HG03432 (cell line): Measurements from ENCODE around the gene SLC12A4.
"Not testable (repeated sequence)": the region's sequence is repeated elsewhere in the genome, so short reads cannot be mapped to it uniquely, and the experiment has no call there.

Experiments used
- ATAC-seq: cut with Tn5 transposase; IDR thresholded peaks from one replicate; pipeline ENCODE4 v1.9.1; 2021; ENCODE audit warnings: mild to moderate bottlenecking, moderate library complexity; ENCODE audit not compliant: unreplicated experiment

Gene SLC12A4

DNA sequence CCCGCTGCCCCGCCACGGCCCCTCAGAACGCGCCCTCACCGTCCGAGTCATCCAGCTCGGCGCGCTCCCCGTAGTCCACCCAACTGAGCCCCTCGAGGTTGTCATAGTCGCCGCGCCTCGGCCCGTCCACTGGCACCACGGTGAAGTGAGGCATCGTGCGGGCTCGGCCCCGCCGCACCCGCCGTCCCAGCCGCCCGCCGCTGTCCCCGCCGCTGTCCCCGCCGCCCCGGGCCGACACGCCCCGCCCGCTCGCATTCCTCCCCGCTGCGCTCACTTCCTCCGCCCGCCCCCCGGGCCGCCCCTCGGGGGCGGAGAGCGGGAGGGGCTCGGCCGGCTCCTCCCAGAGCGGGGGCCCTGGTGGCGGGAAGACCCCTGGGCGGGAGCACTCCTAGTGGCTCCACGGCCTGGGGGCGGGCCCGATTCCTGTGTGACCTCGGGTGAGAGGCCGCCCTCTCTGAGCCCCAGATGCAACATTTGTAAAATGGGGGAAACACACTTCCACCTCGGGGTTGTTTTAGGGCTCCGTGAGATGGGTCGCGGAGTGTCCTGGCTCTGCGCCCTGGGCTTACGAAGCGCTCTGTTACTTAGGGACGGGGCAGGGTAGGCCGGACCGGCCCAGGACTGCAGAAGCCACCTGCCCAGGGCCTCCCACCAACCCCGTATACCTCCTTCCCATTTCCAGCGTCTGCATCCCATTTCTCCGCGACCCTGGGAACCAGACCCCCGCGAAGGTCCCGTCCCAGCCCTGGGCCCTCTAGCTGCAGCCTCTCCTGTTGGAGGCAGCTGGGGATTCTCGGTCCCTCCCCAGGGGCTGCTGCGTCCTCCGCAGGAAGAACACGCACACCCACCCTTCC is at the start of gene SLC12A4:
Gene SLC12A4 (minus strand): TSS at position 238 of the 854 bp plus-strand sequence. CDS start 84 bp downstream, at position 154.
- peak; percentile 80 for ATAC-seq

DNA sequence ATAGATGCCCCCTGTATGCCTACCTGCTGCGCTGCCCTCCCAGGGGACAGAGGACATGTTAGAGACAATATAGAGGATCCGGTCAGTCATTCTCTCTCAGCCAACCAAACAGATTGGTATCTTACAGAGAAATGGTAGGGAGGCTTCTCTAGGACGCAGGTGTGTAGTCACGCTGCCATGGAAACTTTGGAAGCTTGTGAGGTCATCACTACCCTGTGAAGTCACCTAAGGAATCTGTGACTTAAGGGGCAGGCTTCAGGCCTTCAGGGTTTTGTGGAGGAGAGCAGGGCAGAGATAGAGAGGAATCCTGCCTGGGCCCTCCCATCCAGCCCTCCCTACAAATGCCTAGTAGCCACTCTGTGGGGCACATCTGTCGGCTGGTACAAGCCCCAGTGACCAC is 47.2 kb upstream of the SLC12A4 start, which contains the start of gene DPEP2NB:
Gene DPEP2NB (minus strand): TSS at position 231 of the 400 bp plus-strand sequence. CDS start 141 bp downstream, at position 90.
- no peak for ATAC-seq

DNA sequence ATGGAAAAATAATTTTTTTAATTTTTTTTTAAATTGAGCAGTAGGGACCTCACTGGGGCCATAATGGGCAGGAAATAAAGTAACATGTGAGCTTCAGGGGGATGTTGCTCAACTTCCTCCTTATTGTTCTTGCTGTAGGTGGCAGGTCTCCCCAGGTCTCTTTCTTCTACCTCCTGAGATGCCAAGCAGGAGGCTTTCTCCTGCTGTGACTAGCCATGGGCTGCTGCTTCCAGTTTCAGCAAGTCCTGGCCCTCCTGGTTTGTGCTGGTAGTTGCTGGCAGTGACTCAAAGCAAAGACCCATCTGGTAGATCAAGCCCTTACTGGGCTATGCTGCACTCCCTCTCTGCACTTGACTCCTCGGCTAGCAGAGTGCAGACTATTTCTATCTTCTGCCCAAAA is 45.0 kb upstream of the SLC12A4 start:
- ATAC-seq = no peak

DNA sequence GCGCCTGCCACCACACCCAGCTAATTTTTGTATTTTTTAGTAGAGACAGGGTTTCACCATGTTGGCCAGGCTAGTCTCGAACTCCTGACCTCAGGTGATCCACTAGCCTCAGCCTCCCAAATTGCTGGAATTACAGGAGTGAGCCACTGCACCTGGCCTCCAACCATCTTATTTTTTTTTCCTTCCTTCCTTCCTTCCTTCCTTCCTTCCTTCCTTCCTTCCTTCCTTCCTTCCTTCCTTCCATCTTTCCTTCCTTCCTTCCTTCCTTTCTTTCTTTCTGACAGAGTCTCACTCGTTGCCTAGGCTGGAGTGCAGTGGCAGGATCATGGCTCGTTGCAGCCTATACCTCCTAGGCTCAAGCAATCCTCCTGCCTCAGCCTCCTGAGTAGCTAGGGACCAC is 41.4 kb upstream of the SLC12A4 start:
- ATAC-seq = not testable (repeated sequence)

DNA sequence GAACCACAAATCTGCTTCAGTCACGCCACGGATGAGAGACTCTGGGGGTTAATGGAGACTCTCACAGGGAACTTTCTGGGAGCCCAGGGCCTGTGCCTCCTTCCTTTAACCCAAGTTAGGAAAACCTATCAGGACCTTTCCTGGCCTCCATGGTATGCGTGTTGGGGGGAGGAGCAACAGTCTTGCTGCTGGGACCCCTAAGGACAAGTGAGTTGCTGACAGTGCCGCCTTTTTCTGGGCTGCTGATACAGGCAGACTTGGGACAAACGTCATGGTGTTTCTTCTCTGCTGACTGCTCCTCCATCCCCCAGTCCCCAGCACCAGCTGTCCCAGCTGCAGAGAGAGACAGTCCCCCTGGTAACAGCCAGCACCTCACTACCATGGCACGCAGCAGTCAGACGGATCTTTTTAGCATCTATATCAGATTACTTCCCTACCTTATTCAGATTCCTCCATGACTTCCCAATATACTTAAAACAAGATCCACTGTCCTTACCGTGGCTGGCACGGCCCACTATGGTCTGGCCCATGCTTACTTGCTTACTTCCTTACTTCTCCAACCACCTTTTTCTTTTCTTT is 40.8 kb upstream of the SLC12A4 start:
- no peak for ATAC-seq

DNA sequence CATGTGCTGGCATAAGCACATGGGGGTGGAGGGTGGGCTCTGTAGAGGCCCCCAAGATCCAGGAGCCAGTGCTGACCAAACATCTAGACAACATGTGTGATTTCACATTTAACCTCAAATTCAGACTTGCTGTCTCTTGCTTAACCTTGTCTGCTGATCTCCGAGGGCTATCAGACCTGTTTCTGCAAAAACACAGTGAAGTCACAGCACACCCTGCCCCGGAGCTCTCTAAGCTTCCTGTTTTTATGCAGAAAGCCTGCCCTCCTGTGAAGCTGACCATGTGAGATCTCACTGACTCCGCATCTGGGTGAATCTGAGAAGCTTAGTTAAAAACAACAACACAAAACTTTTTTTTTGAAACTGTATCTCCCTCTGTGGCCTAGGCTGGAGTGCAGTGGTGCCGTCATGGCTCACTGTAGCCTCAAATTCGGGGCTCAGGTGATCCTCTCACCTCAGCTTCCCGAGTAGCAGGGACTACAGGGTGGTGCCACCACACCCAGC is 37.4 kb upstream of the SLC12A4 start:
- no peak for ATAC-seq

DNA sequence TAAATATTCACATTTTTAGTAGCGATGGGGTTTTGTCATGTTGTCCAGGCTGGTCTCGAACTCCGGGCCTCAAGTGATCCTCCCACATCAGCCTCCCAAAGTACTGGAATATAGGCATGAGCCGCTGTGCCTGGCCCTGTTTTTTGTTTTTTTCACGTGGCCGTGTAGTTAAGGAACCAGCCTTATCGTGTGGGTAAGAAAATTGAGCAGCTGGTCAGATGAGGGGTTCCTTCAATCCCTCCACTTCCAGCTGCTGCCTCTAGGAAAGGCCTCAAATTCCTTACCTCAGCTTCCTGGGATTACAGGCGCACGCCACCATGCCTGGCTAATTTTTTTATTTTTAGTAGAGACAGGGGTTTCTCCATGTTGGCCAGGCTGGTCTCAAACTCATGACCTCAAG is 36.8 kb upstream of the SLC12A4 start:
- no peak for ATAC-seq

DNA sequence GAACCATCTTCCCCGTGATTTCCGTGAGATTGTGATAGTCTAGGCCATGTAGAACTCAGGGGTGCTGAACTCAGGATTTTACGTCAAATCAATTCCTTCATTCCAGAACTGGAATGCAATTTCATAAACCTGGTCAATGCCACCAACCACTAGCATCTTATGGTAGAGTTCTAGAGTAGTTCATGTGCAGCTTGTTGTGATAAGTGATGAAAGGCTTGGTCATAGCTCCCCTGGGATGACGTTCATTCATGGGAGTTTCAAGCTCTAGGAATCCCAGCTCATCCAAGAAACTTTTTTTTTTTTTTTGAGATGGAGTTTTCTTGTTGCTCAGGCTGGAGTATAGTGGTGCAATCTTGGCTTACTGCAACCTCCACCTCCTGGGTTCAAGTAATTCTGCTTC is 34.6 kb upstream of the SLC12A4 start:
- no peak for ATAC-seq

DNA sequence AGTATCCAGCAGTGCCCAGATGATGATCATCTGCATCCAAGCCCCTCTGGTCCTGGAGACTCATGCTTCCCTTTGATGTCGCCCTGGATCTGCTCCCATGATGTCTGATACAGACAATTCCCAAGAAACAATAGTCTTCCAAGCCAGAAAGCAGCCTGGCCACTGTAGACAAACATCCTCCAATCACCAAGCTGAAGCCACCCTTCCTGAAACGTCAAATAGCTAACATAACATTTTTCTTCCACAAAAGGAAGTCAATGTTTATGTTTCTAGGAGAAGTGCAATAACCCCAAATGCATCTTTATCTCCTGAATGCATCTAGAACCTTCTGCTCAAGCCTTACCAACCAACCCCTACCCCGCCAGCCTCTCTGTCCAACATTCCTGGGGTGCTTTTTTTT is 32.0 kb upstream of the SLC12A4 start:
- ATAC-seq = no peak

DNA sequence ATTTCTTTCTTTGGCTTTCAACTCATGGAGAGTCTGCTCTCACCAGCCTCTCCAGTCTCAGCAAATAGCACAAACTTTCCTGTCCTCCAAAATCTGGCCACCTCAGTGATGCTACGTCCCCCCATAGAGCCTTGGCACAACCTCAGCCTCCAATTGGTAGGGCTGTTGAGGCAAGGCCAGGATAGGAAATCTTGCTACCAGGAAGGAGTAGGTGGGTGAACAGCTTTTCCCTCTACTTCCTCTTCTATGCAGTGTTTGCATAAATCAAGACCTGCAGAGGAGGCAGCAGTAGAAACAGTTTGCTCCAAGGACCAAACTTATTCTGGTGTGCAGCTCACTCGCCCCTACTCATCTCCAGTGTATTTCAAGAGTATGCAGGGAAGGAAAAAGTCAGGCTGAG is 31.5 kb upstream of the SLC12A4 start:
- ATAC-seq = no peak

DNA sequence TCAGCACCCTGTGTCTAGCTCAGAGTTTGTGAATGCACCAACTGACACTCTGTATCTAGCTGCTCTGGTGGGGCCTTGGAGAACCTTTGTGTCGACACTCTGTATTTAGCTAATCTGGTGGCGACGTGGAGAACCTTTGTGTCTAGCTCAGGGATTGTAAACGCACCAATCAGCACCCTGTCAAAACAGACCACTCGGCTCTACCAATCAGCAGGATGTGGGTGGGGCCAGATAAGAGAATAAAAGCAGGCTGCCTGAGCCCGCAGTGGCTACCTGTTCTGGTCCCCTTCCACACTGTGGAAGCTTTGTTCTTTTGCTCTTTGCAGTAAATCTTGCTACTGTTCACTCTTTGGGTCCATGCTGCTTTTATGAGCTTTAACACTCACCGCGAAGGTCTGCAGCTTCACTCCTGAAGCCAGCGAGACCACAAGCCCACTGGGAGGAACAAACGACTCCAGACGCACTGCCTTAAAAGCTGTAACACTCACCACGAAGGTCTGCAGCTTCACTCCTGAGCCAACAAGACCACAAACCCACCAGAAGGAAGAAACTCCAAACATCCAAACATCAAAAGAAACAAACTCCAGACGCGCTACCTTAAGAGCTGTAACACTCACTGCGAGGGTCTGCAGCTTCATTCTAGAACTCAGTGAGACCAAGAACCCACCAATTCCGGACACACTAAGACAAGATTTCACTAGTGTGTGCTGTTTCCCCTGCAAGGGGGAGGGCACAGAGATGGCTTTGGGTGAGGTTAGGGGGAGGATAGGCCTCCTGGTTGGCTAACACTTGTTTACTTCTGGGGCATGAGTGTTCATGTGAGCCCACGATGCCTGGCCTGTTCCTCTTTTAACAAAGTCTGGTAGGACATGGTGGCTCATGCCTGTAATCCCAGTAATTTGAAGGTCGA is 30.6 kb upstream of the SLC12A4 start, which contains the start of gene DPEP2:
Gene DPEP2 (minus strand): TSS at position 706 of the 910 bp plus-strand sequence. CDS start 6,272 bp downstream, outside the sequence.
- ATAC-seq = not testable (repeated sequence)

DNA sequence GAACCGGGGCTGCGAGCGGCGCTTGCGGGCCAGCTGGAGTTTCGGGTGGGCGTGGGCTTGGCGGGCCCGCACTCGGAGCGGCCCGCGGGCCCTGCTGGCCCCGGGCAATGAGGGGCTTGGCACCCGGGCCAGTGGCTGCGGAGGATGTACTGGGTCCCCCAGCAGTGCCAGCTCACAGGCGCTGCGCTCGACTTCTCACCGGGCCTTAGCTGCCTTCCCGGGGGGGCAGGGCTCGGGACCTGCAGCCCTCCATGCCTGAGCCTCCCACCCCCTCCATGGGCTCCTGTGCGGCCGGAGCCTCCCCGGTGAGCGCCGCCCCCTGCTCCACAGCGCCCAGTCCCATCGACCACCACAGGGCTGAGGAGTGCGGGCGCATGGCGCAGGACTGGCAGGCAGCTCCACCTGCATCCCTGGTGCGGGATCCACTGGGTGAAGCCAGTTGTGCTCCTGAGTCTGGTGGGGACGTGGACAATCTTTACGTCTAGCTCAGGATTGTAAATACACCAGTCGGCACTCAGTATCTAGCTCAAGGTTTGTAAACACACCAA is 29.9 kb upstream of the SLC12A4 start:
- not testable (repeated sequence) for ATAC-seq

DNA sequence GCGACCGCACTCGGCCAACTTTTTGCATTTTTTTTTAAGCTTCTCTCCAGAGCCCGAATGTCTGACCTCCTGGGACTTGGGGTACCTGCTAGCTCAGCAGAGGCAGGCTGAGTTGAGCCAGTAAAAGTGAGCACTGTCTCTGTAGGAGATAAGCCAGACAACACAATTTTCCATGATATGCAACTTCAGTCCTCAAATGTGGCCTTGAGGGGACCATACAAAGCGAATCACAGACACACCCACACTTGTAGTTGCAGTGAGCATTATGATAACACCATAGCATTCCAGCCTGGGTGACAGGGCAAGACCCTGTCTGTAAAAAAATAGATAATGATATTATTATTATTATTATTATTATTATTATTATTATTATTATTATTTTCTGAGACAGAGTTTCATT is 28.2 kb upstream of the SLC12A4 start:
- ATAC-seq = no peak

DNA sequence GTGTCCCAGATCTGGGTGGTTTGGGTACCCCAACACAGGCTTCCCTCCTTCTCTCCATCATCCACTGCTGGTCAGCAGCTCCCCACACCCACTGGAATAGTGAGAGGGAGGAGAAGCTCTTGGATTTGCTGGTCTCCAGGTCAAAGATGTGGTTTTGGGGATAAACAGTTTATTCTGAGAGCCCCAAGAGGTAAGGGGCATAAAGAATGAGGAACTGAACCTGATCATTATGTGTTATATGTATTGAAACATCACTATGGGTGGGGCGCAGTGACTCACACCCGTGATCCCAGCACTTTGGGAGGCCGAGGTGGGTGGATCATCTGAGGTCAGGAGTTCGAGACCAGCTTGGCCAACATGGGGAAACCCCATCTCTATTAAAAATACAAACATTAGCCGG is 27.0 kb upstream of the SLC12A4 start:
- no peak for ATAC-seq

DNA sequence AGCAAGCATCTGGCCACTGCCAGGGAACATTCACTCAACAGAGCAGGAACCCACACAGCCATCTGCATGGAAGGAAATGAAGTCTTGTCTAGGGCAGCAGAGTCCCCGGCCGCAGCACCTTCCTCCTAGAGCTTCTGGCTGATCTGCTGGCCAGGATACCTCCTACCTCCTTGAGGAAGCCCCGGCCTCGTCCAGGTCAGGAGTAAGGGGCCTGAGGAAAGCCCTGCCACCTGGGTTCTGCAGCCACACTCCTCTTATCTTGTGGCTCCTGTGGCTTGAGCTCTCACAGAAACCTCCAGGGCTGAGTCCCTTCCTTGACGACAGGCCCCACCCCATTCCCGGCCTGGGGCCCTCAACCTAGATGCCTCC is 25.6 kb upstream of the SLC12A4 start:
- ATAC-seq = not testable (repeated sequence)

DNA sequence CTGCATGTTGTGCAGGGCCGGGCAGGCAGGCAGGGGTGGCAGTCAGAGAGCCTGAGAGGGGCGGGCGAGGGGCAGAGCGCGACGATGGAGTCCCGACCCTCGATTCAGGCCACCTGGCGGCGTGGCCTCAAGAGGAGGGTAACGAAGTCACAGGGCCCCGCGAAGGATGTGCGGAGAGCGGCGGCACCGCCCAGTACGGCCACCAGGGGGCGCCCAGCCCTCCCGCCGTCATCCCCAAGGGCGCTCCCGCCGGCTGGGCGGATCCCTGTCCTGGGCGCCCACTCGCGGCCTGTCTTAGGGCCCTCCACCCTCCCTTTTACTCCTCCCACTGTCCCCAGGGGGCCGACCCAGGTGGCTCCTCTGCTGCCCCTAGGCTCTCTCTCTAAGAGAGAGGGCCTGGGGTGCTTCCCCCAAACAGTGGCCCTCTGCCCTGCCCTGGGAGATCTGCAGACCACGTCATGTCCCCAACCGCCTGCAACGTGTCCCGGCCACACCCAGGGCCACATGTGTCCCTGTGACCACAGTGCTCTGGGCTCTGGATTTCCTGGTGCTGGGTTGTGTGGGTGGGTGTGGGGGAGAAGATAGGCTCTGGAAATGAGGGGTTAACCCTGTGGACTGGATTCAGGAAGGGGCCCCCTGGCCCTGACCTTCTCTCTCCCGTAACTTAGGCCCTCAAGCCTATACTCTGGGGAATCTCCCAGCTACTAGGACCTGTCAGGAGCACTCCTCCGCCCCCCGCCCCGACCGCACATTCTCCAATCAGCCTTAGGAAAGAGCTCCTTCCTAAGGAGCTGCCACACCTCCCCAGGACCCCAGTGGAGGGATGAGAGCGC is 25.0 kb upstream of the SLC12A4 start:
- peak; percentile 79 for ATAC-seq

DNA sequence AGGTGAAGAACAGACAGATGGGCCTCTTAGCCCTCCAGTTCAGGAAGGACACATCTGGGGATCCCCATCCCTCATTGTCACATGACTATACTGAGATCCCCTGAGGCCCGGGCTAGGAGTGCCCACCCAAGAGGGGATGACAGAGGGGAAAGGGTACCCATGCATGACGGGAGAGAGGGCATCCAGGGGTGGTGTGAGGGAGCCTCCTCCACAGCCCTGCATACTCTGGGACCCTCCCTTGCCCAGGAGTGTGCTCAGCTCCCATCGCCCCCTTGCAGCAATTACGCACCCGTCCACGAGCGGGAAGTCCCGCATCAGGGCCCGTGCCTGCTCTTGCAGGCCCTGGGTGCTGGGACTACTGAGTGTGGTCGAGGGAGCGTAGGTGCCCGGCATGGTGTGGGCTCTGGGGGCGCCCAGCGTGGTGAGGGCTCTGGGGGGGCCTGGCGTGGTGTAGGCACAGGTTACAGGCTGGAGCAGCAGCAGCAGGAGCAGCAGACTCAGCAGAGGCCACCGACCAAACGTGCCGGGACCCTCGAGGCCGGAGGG is 24.3 kb upstream of the SLC12A4 start:
- ATAC-seq = no peak

DNA sequence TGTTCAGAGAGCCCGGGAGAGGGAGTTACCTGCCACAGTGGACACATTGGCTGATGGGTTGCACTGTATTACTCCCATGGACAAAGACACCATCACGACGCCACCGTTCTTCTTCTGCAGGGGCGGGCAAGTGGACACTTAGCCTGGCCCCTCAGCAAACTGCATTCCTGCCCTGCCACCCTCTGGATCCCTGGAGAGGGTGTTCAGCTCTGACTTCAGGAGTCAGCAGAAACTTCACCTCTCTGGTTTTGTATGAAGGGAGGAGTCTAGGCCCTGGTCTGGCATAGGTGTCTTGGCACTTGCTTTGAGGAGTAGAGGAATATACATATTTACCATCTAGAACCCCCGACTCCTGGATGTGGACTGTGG is 21.6 kb upstream of the SLC12A4 start:
- no peak for ATAC-seq

DNA sequence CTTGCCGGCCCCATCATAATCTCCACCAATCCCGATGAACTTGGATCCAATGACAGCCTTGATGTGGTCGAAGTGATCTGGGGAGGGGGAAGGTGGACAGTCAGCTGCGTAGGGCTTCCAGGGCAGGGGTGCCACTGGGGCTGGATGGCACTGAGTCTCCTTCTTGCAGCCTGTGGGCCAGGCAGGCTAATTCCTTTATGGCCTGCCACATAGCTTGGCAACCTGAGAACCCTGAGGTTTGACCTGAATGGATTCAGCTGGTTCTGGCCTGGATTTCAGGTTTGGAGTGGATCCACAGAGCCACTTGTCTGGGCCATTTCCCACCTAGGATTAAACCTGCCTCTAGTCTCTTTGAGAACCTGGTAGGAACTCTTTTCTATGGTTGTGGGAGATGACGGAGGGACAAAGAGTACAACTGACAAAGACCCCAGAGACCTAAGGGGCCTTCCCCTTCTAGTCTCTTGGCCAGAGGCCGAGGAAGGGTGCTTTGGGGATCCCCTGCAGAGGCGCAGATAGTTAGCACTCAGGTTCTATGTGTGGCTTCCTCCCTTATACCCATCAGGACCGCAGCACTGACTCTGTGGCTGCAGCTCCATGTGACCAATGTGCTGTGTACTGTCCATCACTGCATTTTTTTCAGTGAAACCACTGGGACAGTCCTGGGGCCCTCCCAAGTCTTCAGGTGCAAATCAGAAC is 21.0 kb upstream of the SLC12A4 start:
- ATAC-seq = peak; percentile 29
